Measurements from ENCODE around the gene SHISA9.

SHISA9 gene

GRCh38 chr16:13081825-13082331 lies 180.5 kb downstream of the SHISA9 start:
- no peak for DNase-seq

DNA sequence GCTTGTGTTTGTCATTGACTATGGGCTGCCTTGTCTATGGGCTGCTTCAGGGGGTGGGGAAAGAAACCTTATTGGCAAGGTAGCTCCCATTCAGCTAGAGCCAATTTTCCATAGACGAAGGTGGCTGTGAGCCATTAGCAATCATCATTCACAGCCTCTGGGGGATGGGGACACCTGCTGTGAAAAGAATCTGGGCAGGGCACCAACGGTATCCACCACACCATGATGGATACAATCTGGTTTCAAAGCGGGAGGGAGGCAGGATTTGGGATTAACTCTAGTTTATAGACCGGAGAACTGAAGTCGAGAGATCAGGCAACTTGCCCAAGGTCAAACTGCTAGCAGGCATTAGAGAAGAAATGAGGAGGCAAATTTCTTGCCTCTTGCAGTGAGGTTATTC lies 182.3 kb downstream of the SHISA9 start:
- no peak for DNase-seq

DNA sequence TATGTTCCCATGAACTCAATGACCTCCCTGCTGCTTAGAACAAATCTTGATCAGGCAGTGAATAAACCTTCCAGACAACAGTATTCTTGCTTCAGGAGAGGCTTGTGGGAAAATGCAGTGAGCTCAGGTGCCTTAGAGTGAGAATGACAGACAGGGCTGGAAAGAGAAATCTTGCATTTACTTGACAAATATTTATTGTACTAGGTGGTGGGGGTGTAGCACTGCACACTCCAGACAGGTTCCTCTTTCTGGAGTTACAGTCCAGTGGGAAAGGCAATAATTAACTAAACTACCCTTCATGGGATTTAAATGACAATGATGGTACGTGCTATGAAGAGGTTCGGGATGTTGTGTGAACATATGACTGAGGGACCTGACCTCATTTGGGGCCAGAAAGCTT lies 182.9 kb downstream of the SHISA9 start:
- DNase-seq: no peak

DNA sequence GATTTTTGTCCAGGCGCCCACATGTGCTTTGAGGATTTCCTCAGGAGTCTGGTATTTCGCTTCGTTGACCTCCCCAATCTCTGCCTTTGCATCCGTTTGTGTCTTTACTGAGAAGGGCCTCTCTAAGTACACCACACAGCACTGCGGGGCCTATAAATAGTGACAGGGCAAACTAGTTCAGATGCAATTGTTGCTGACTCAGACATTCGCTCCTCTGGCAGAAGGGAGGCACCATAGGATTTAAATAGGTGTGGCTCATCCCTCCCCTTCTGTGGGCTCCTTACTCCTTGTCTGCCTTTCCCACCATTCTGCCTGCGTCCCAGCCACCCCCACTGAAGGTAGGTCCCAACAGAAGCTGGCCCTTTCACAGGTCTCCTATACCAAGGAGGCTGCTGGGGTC lies 192.3 kb downstream of the SHISA9 start:
- no peak for DNase-seq

DNA sequence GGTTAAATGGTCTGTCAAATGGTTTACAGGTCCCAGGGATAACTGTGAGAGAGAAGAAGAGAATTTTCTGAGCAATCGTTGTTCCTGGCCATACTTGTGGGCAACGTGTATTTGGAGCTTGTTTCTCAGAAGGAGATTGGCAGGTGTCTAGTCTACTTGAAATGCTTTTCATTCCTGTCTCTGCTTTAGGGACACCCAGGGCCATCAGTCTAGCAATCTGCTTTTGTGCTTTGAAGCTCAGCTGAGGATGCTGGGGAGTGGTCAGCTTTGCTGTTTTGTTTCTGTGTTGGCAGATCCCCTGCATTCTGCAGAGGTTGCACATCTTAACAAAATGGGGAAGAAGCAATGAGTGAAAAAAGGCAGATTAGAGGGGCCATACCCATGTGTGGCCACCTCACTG lies 193.7 kb downstream of the SHISA9 start:
- no peak for DNase-seq

GRCh38 chr16:13098536-13098935 lies 197.1 kb downstream of the SHISA9 start:
- DNase-seq: no peak

GRCh38 chr16:13099822-13100221 lies 198.4 kb downstream of the SHISA9 start:
- DNase-seq: no peak

DNA sequence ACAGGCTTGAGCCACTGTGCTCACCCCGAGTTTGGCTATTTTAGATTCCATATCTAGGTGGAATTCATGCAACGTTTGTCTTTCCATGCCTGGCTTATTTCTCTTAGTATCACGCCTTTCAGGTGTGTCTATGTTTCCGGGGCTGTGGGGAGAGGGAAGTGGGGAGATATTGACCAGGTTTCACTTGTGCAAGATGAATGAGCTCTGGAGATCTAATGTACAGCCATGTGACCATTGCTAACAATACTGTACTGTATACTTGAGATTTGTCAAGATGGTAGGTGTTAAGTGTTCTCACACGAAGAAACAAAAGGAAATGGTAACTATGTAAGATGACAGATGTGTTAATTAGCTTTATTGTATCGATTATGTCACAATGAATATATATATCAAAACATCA lies 199.6 kb downstream of the SHISA9 start:
- DNase-seq: no peak

DNA sequence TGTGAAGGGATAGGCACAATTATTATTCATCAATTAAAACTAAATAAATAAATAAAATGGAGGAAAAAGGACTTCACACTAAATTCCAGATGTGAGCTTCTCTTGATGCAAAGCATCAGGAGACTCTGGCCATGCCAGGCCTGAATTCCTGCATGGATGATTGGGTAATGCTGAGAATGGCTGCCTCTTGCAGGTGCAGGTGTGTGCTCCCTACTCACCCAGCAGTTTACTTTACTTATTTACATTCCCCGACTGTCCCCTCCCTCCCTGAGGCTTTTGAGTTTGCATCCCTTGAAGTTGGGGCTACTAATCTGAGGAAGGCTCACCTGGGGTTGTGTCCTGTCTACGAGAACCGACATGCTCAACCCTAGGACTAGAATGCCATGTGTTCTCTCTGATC lies 200.4 kb downstream of the SHISA9 start:
- no peak for DNase-seq

GRCh38 chr16:13102401-13102800 lies 201.0 kb downstream of the SHISA9 start:
- no peak for DNase-seq

DNA sequence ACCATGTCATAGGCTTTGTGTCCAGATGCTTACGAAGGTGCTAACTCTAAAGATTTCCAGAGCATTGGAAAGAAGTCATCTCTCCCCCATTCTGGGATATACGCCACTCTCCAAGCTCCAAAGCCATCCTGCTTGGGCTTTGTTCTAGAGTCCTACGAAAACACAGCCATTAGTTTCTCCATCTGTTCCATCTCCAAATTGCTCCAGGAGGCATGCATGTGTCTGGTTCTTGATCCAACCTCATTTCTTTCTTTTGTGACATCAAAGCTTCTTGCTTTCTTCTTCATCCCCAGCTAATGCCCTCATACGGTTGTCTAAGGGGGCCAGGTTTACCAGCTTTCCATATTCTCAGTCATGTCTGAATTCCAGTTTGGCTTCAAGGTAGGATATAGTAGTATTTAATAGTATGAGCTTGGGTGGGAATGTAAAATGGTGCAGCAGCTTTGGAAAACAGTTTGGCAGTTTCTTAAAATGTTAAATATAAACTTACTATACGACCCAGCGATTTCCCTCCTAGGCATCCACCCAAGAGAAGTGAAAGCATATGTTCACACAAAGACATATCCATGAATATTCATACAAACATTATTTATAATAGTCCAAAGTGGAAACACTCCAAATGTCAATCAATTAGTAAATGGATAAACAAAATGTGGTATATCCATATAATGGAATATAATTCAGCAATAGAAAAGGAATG lies 202.6 kb downstream of the SHISA9 start:
- no peak for DNase-seq

GRCh38 chr16:13104772-13105171 lies 203.4 kb downstream of the SHISA9 start:
- no peak for DNase-seq

GRCh38 chr16:13105427-13105826 lies 204.0 kb downstream of the SHISA9 start:
- DNase-seq: no peak

DNA sequence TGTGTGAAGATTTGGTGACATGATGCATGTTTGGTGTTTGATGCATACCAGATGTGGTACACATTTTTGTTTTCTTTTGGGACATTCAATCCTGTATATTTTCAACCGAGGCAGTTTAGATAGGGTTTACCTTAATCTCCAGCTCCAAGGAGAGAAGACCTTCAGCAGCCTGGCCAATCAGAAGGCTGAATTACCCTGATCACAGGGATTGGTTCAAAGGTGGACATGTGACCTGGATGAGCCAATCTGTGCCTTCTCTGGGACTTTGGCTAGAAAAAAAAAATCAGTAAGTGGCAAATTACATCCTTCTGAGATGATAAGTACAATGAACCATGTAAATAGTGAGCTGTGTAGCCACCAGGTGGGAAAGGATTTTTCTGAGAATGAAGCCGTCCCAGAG lies 205.1 kb downstream of the SHISA9 start:
- DNase-seq: no peak

- DNase-seq: no peak
Measured at GRCh38 chr16:13108126-13108525, 206.7 kb downstream of the SHISA9 start.

GRCh38 chr16:13109171-13109570 lies 207.8 kb downstream of the SHISA9 start:
- no peak for DNase-seq

GRCh38 chr16:13110124-13110796 lies 208.9 kb downstream of the SHISA9 start:
- no peak for DNase-seq

DNA sequence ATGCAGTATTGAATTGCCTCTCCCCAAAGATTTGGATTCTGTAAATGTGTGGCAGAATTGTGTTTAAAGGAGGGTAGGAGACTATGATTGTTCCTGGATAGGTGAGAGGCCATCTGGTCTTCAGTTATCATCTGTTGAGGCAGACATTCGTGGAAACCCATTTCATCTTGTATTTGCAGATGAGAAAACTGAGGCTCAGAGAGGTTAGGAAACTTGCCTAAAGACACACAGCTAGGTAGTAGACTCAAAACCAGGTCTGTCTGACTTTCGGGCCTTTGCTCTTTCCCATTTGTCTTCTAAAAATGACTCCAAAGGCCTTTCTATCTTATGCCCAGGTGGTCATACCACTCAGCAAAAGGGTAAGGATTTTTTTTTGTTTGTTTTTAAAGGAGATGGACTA lies 210.3 kb downstream of the SHISA9 start:
- DNase-seq: no peak

DNA sequence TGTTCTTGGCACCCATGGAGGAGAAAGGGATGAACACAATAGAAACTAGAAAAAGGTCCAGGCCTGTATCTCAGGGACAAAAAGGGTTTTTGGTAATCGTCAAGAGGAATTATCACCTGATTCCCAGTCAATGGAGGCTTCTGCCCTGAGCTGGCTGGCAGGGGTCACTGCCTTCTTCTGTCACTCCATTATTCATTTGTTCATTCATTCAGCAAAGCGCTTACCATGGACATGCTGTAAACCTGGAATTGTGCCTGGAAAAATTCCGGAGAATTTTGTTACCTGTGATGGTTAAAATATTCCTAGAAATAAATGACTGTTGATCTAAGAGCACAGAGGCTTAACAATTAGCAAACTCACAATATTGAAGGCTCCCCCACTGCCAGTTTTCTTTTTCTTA lies 212.3 kb downstream of the SHISA9 start:
- no peak for DNase-seq

- no peak for DNase-seq
Measured at GRCh38 chr16:13118091-13118490, 216.7 kb downstream of the SHISA9 start.

DNA sequence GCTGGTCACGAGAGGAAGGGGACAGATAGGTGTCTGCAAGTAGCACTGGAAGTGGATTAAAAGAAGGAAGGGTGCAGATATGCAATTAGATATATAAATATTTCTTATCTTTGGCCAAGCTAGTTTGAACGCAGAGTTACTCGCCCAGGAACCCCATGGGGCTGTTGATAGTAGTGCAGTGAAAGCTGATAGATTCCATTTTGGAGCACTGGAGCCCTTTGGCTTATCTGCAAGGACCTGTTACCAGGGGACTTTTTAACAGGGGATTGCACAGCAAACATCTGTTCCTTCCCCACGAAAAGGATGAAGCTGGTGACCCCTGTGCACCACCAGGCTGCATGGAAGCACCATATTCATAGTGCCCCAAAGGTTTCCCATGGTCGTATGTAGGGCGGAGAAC lies 218.7 kb downstream of the SHISA9 start:
- no peak for DNase-seq

DNA sequence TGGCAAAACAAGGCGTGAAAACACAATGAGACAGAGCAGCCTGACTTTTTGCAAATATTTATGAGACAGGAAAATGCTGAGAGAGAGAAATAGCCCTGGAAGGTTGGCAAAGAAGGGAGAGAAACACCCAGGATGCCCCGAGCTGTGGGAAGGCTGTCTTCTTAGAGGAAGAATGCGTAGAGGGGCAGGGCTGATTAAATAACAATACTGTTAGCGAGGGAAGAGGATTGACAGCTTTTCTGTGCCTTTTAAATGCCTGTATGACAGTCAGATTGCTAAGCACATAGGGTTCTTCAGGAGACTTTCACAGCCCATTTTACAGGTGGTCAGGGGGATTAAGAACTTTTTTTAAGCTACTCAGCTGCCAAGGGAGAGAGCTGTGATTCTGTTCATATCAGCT lies 219.2 kb downstream of the SHISA9 start:
- no peak for DNase-seq

GRCh38 chr16:13123991-13124390 lies 222.6 kb downstream of the SHISA9 start:
- DNase-seq: no peak

DNA sequence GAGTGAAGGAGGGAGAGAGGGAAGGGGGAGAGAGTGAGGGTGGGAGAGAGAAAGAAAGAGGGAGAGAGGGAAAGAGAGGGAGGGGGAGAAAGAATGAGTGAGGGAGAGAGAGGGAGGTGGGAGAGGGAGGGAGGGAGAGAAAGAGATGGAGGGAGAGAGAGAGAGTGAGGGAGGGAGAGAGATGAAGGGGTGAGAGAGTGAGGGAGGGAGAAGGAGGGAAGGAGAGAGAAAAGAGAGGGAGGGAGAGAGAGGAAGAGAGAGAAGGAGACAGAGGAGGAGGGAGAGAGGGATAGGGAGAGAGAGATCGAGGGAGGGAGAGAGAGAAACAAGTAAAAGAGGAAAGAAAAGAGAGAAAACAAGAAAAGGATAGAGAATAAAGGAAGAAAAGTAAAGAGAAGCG lies 225.7 kb downstream of the SHISA9 start:
- DNase-seq: no peak

DNA sequence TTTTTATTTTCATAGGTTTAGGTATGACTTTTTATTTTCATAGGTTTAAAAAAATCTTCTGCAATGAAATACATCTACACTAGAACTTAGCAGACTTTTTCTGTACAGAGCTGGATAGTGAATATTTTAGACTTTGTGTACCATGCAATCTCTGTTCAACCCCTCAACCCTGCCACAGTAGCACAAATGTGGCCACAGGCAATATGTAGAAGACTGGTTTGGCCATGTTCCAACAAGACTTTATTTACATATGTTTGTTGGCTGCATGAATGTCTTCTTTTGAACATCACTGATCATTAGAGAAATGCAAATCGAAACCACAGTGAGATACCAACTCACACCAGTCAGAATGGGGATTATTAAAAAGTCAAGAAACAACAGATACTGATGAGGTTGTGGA lies 229.2 kb downstream of the SHISA9 start:
- no peak for DNase-seq
